HepG2 (cell line): ENCODE results near the gene GRIFIN. TPM values are rescaled to one million over a fixed set of nuclear protein-coding genes. Genes with fewer than 3 reads are reported as not detected.

ENCODE experiments used
- DBP ChIP-seq: sonication (generic); formaldehyde crosslinking; IDR thresholded peaks from 2 replicates; pipeline ENCODE4 v1.4.0; 2020; ENCODE audit warnings: missing genetic modification reagents; ENCODE audit errors: not compliant biosample characterization
- EP300 ChIP-seq, 3 experiments: sonication (generic) in 1 of 3; formaldehyde crosslinking in 1 of 3; IDR thresholded peaks; 2 replicates each; pipeline versions ENCODE4 v1.5.1 to v1.6.1; 2011 to 2020; ENCODE audit warnings: low read depth in 2 of 3, low read length in 2 of 3, borderline replicate concordance in 1 of 3, improper control_type of control experiment in 1 of 3, mild to moderate bottlenecking in 1 of 3, missing genetic modification reagents in 1 of 3, moderate library complexity in 1 of 3
- HIVEP1 ChIP-seq: sonication (generic); formaldehyde crosslinking; IDR thresholded peaks from 2 replicates; pipeline ENCODE4 v1.4.0; 2020; ENCODE audit warnings: mild to moderate bottlenecking, missing genetic modification reagents
- HOXA3 ChIP-seq: sonication (generic); formaldehyde crosslinking; IDR thresholded peaks from 2 replicates; pipeline ENCODE4 v1.5.0; 2020; ENCODE audit warnings: missing genetic modification reagents
- HOXA9 ChIP-seq: sonication (generic); formaldehyde crosslinking; IDR thresholded peaks from 2 replicates; pipeline ENCODE4 v1.8.1; 2022; ENCODE audit warnings: missing genetic modification reagents, mild to moderate bottlenecking, moderate library complexity, borderline replicate concordance
- KLF12 ChIP-seq: sonication (generic); formaldehyde crosslinking; IDR thresholded peaks from 2 replicates; pipeline ENCODE4 v1.4.0; 2020; ENCODE audit warnings: missing genetic modification reagents, borderline replicate concordance
- KLF16 ChIP-seq, 2 experiments: sonication (generic) in 1 of 2; formaldehyde crosslinking in 1 of 2; IDR thresholded peaks; 2 replicates each; pipeline versions ENCODE4 v1.6.1 to v1.8.0; 2016 to 2023; ENCODE audit warnings: missing genetic modification reagents in 2 of 2, missing compliant biosample characterization in 1 of 2
- MBD4 ChIP-seq: IDR thresholded peaks from 2 replicates; pipeline ENCODE4 v1.6.1; 2012; ENCODE audit warnings: low read length, inconsistent platforms, borderline replicate concordance
- MZF1 ChIP-seq: sonication (generic); formaldehyde crosslinking; IDR thresholded peaks from 2 replicates; pipeline ENCODE4 v1.8.1; 2023; ENCODE audit warnings: mild to moderate bottlenecking, missing genetic modification reagents, borderline replicate concordance
- RFX3 ChIP-seq: IDR thresholded peaks from 2 replicates; pipeline ENCODE4 v1.6.1; 2016; ENCODE audit warnings: missing biosample characterization, missing genetic modification reagents
- SALL1 ChIP-seq: sonication (generic); formaldehyde crosslinking; IDR thresholded peaks from 2 replicates; pipeline ENCODE4 v1.8.0; 2022; ENCODE audit warnings: mild to moderate bottlenecking, missing genetic modification reagents
- SNAPC4 ChIP-seq: sonication (generic); formaldehyde crosslinking; IDR thresholded peaks from 2 replicates; pipeline ENCODE4 v1.4.0; 2020; ENCODE audit warnings: mild to moderate bottlenecking, missing genetic modification reagents
- ZNF205 ChIP-seq: IDR thresholded peaks from 2 replicates; pipeline ENCODE4 v1.6.1; 2018; ENCODE audit warnings: missing biosample characterization, missing genetic modification reagents
- ZNF496 ChIP-seq: sonication (generic); formaldehyde crosslinking; IDR thresholded peaks from 2 replicates; pipeline ENCODE4 v1.8.1; 2023; ENCODE audit warnings: mild to moderate bottlenecking, moderate library complexity, missing genetic modification reagents; ENCODE audit not compliant: insufficient replicate concordance
- ZNF567 ChIP-seq: sonication (generic); formaldehyde crosslinking; IDR thresholded peaks from 2 replicates; pipeline ENCODE4 v1.8.1; 2023; ENCODE audit warnings: mild to moderate bottlenecking, missing genetic modification reagents, borderline replicate concordance
- ZNF7 ChIP-seq: IDR thresholded peaks from 2 replicates; pipeline ENCODE4 v1.6.1; 2016; ENCODE audit warnings: missing biosample characterization, missing genetic modification reagents
- ZNF747 ChIP-seq: sonication (generic); formaldehyde crosslinking; IDR thresholded peaks from 2 replicates; pipeline ENCODE4 v1.8.1; 2023; ENCODE audit warnings: missing genetic modification reagents, mild to moderate bottlenecking, borderline replicate concordance
- ZNF768 ChIP-seq: sonication (generic); formaldehyde crosslinking; IDR thresholded peaks from 2 replicates; pipeline ENCODE4 v1.4.0; 2020; ENCODE audit warnings: missing genetic modification reagents
- ZZZ3 ChIP-seq: sonication (generic); formaldehyde crosslinking; IDR thresholded peaks from 2 replicates; pipeline ENCODE4 v1.4.0; 2020; ENCODE audit warnings: missing genetic modification reagents, mild to moderate bottlenecking, borderline replicate concordance
- polyA plus RNA-seq, 8 experiments: library from polyadenylated mRNA; depleted of rRNA in 3 of 8; stranded (reverse) in 7 of 8; unstranded in 1 of 8; fragments of >200 nt; fragmentation: Illumina TruSeq in 4 of 8; extraction: Trizol in 4 of 8; gene quantifications; 2 replicates each; pipeline versions ENCODE4 v1.2.1 to v1.2.3, GENCODE V29; 2011 to 2016; ENCODE audit warnings: low read depth in 4 of 8, missing spikeins in 1 of 8, mixed read lengths in 1 of 8; ENCODE audit not compliant: insufficient read depth in 1 of 8
- total RNA-seq, 5 experiments: library from RNA; depleted of rRNA; stranded (reverse); fragments of >200 nt; fragmentation: Illumina TruSeq; extraction: Trizol; gene quantifications; 2 replicates each; pipeline ENCODE4 v1.2.3, GENCODE V29; 2016; ENCODE audit warnings: low read depth in 1 of 5

Gene GRIFIN
- total and polyA plus RNA-seq, 2 of the 13 experiments (the other 11 are each of a cell fraction or from before 2014, with no cell fraction given): not detected

- TF ChIP-seq EP300 (IDR thresholded peaks at IDR 0.05; ENCODE audit: low read depth in 2 of 2, low read length in 2 of 2) (no peak), EP300 (CRISPR knock-in tag; IDR thresholded peaks at IDR 0.05; ENCODE audit: borderline replicate concordance) (no peak; the same call in 1 of the 2 replicates), SNAPC4 (CRISPR knock-in tag) (no peak; the same call in 1 of the 2 replicates), ZNF768 (CRISPR knock-in tag) (peak; percentile 39; the same call in 1 of the 2 replicates), HOXA9 (CRISPR knock-in tag) (no peak), HOXA3 (CRISPR knock-in tag) (peak; percentile 45; the same call in 1 of the 2 replicates), ZNF7 (CRISPR knock-in tag) (no peak), KLF16 (CRISPR knock-in tag; IDR thresholded peaks at IDR 0.05) (peak in 1 of 2 experiments; percentile 36; a peak in 1 of 4 replicates), MZF1 (no peak), ZNF205 (CRISPR knock-in tag) (no peak), HIVEP1 (no peak), KLF12 (0 out of 2 replicates have a peak, but pooled peaks have one; percentile 6), DBP (CRISPR knock-in tag) (no peak), ZNF567 (CRISPR knock-in tag) (no peak), ZZZ3 (CRISPR knock-in tag) (0 out of 2 replicates have a peak, but pooled peaks have one; percentile 51), MBD4 (no peak), ZNF747 (no peak; the same call in 1 of the 2 replicates), ZNF496 (CRISPR knock-in tag) (no peak), SALL1 (CRISPR knock-in tag) (peak; percentile 65), RFX3 (CRISPR knock-in tag) (no peak)
Measured at GRCh38 chr7:2451171-2452073, 24.8 kb downstream of the GRIFIN start (continued).
